Large intestine (tissue), 3 donors: ENCODE measurements around the gene CBX2. TPM values are rescaled to one million over a fixed set of nuclear protein-coding genes. Genes with fewer than 3 reads are reported as not detected.
"Not testable (repeated sequence)": the region's sequence is repeated elsewhere in the genome, so short reads cannot be mapped to it uniquely, and the experiment has no call there.

Experiments
- DNase-seq, 2 donors: peaks; one replicate each; pipeline versions ENCODE4 v3.0.0 to v3.0.0-alpha.2; 2013
- H3K27ac ChIP-seq: one replicate; pipeline ENCODE4 v1.5.1; 2013; ENCODE audit warnings: low read length
- H3K27me3 ChIP-seq: 2 replicates; pipeline ENCODE4 v1.6.1; 2013; ENCODE audit warnings: low read length; ENCODE audit not compliant: control insufficient read depth, insufficient read depth
- H3K36me3 ChIP-seq: 2 replicates; pipeline ENCODE4 v1.6.1; 2013; ENCODE audit warnings: low read length; ENCODE audit not compliant: control insufficient read depth, insufficient read depth
- H3K4me1 ChIP-seq: one replicate; pipeline ENCODE4 v1.6.1; 2013; ENCODE audit warnings: low read length; ENCODE audit not compliant: control insufficient read depth, insufficient read depth
- H3K4me3 ChIP-seq: one replicate; pipeline ENCODE4 v1.5.1; 2013; ENCODE audit warnings: low read length
- H3K9me3 ChIP-seq: one replicate; pipeline ENCODE4 v1.6.1; 2013; ENCODE audit warnings: mild to moderate bottlenecking, low read depth, low read length, moderate library complexity; ENCODE audit not compliant: control insufficient read depth
- WGBS: methylation state at CpG from one replicate; pipeline ENCODE4 v1.1.5; 2013; ENCODE audit warnings: low lambda C conversion rate; ENCODE audit not compliant: insufficient coverage; 5-methylcytosine and 5-hydroxymethylcytosine counted together
- polyA plus RNA-seq: library from polyadenylated mRNA; unstranded; fragments of 120-200 nt; gene quantifications from one replicate; pipeline ENCODE4 v1.2.1, GENCODE V29; 2013

The CBX2 gene
- polyA plus RNA-seq, 1 donor, result 14.4 TPM

DNA sequence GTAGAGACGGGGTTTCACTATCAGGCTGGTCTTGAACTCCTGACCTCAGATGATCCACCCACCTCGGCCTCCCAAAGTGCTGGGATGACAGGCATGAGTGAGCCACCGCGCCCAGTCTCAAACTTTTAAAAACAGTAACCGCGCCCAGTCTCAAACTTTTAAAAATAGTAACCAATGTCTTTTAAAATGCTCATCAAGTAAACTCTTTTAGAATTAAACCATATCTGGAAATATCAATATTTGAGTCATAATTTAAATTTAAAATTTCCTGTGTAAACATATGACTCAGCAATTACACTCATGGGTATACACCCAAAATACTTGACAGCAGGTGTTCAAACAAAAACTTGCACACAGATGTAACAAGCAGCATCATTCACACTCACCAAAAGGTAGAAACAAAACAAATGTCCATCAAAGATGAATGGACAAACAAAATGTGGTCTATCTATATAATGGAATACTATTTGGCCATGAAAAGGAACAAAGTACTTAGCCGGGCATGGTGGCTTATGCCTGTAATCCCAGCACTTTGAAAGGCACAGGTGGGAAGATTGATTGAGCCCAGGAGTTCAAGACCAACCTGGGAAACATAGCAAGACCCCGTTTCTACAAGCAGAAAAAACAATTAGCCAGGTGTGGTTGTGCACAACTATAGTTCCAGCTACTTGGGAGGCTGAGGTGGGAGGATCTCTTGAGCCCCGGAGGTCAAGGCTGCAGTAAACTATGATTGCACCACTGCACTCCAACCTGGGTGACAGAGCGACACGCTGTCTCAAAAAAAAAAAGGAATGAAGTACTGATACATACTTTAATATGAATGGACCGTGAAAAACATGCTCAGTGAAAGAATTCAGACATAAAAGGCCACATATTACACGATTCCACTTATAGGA lies 27.1 kb upstream of the CBX2 start:
- Histone ChIP-seq H3K27ac (no peak overlapping the region), H3K4me1 (peaks cover 17% of the 10 kb centered on the region), H3K4me3 (no peak overlapping the region), H3K27me3 (peaks cover 42% of the 10 kb centered on the region), H3K9me3 (peaks cover 9% of the 10 kb centered on the region), H3K36me3 (no peaks in the 10 kb centered on the region)
- DNase-seq, result no peak
- WGBS, result 100% methylated on average over 3 of the region's 13 CpGs

DNA sequence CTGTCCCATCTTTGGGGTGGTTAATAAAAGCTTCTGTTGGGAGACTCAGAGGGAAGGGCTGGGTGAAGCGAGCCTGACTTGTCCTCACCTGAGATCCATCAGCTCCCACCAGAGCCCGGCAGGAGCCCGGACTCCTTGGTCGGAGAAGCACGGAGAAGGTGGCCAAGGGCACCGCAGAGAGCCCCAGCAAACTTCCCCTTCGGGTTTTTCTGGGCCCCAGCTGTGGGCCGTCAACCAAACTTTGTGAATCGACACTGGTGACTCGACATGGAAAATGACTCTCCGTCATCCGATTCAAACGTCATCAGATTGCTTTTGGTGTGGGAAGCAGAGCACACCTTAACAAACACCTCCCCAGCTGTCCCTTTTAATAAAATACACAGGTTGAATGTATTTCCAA lies 25.8 kb upstream of the CBX2 start:
- no peak overlapping the region for H3K27ac ChIP-seq
- H3K27me3 ChIP-seq, result peaks cover 32% of the 10 kb centered on the region
- H3K36me3 ChIP-seq, result no peaks in the 10 kb centered on the region
- WGBS, result no CpG with 5 or more reads among the region's 13 CpGs
- no peak overlapping the region for H3K4me3 ChIP-seq
- peaks cover 7% of the 10 kb centered on the region for H3K4me1 ChIP-seq
- DNase-seq, result no peak
- H3K9me3 ChIP-seq, result peaks cover 9% of the 10 kb centered on the region

DNA sequence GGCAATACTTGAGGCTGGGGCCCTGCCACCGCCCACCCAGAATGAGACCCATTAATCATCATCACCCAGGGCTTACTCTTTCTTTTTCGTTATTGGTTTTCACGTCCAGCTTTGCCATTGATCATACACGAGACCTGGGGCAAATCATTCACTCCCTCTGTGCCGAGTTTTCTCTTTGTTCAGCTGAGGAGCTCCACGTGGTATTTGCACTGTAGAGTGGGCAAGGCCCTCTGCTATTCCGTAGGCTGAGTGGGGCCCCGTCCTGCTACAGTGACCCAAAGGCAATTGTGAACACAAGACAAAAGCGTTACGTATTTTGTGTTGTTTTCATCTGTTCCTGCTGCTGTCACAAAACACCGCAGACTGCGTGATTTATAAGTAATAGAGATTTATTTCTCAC lies 23.6 kb upstream of the CBX2 start:
- peaks cover 14% of the 10 kb centered on the region for H3K27me3 ChIP-seq
- no peaks in the 10 kb centered on the region for H3K4me1 ChIP-seq
- H3K4me3 ChIP-seq, result no peak overlapping the region
- no peak overlapping the region for H3K27ac ChIP-seq
- WGBS, result 52% methylated on average over 4 of the region's 12 CpGs
- H3K36me3 ChIP-seq, result no peaks in the 10 kb centered on the region
- no peaks in the 10 kb centered on the region for H3K9me3 ChIP-seq
- DNase-seq, result no peak

DNA sequence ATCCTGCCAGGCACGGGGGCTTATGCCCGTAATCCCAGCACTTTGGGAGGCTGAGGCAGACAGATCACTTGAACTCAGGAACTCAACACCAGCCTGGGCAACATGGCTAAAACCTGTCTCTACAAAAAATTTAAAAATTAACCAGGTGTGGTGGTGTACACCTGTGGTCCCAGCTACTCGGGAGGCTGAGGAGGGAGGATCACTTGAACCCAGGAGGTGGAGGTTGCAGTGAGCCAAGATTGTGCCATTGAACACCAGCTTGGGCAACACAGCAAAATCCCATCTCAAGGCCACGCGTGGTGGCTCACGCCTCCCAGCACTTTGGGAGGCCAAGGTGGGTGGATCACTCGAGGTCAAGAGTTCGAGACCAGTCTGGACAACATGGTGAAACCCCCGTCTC lies 23.0 kb upstream of the CBX2 start:
- not testable (repeated sequence) for H3K27ac ChIP-seq, H3K4me1 ChIP-seq, H3K36me3 ChIP-seq, H3K9me3 ChIP-seq, DNase-seq, H3K4me3 ChIP-seq, H3K27me3 ChIP-seq
- WGBS, result no CpG with 5 or more reads among the region's 9 CpGs

DNA sequence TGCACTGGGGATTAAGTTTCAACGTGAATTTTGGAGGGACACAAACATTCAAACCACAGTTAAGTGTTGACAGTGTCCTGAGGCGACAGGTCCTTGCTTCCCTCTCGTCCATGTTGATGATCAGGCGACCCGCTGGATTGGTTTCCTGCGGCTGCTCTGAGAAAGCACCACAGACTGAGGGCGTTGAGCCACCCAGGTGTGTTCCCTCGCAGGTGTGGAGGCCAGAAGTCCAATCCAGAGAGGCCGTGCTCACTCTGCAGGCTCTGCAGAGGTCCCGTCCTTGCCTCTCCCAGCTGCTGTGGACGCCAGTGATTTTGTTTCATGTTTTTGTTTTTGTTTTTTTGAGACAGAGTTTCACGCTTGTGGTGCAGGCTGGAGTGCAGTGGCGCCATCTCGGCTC lies 22.4 kb upstream of the CBX2 start:
- Histone ChIP-seq H3K9me3 (no peaks in the 10 kb centered on the region), H3K4me1 (no peaks in the 10 kb centered on the region), H3K27me3 (peaks cover 5% of the 10 kb centered on the region), H3K4me3 (no peak overlapping the region), H3K27ac (no peak overlapping the region), H3K36me3 (no peaks in the 10 kb centered on the region)
- WGBS, result 100% methylated on average over 1 of the region's 14 CpGs
- no peak for DNase-seq

DNA sequence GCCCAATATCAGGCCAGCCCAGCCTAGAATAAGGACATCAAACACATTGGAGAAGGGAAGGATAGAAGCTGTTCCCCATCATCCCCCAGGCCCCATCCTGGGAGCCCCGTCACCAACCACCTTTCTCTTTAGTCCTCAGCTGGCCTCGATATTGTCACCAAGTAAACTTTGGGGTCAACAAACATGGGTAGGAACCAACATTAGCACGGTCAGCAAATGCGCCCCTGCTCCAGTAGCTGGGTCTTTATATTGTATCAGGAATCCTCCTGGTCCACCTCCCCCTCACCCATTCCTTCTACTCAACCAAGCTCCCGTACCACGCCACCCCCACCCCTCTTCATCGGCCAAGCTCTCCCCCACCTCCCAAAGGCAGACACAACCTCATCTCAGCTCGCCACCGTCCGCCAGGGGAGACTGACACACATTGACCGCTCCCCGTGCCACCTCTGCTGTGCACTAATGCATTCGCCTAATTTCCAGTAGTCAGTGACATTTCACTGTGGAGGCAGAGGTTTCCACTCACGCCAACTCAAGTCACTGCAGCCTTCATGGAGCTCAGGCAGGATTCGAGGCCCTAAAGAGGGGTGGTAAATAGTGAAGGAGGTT lies 20.7 kb upstream of the CBX2 start:
- no peak overlapping the region for H3K27ac ChIP-seq
- WGBS, result no CpG with 5 or more reads among the region's 15 CpGs
- no peak overlapping the region for H3K4me3 ChIP-seq
- no peaks in the 10 kb centered on the region for H3K4me1 ChIP-seq
- peaks cover 1% of the 10 kb centered on the region for H3K27me3 ChIP-seq
- H3K9me3 ChIP-seq, result no peaks in the 10 kb centered on the region
- H3K36me3 ChIP-seq, result no peaks in the 10 kb centered on the region
- no peak for DNase-seq

DNA sequence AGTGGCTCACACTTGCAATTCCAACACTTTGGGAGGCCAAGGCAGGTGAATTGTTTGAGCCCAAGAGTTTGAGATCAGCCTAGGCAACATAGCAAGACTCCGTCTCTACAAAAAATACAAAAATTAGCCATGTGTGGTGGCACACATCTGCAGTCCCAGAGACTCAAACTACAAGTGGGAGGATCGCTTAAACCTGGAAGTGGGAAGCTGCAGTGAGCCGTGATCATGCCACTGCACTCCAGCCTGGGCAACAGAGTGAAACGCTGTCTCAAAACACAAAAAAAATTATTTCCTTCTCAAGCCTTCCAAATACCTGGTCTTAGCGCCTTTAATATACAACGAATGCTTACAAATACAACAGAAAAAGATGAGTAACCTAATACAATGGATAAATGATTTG lies 19.7 kb upstream of the CBX2 start:
- no peaks in the 10 kb centered on the region for H3K4me1 ChIP-seq
- H3K36me3 ChIP-seq, result no peaks in the 10 kb centered on the region
- no peak for DNase-seq
- 80% methylated on average over 1 of the region's 6 CpGs for WGBS
- H3K9me3 ChIP-seq, result no peaks in the 10 kb centered on the region
- no peaks in the 10 kb centered on the region for H3K27me3 ChIP-seq
- H3K4me3 ChIP-seq, result no peak overlapping the region
- no peak overlapping the region for H3K27ac ChIP-seq

DNA sequence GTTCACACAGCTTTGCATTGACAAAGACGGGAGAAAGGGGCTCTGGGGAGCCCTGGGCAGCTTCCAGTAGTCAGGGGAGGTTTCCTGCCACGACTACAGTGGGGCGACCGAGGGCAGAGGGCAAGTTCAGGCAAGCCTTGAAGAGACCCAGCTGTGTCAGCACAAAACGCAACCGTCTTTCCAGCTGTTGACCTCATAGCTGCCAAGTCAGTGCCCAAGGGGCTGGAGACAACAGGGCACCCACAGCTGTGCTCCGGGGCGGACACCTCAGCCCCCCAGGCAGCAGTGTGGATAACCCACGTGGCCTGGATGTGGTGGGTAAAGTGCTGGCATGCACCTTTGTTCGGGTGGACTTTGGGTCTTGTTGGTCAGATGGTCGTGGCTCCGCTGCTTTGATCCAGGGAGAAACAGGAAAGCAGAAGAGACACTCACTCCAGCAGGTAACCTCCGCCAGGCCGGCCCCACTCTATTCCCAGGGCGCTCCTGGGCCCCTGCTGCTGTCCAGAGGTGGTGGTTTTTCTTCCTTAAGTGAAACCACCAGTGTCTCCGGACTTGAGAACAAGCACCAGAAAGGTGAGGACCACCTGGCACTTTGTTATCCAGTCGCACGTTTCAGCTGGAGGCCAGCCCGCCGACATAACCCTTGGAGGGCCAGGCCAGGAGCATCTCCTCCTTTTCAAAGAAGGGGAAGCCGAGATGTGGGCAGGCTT lies 17.6 kb upstream of the CBX2 start:
- no peak overlapping the region for H3K27ac ChIP-seq

DNA sequence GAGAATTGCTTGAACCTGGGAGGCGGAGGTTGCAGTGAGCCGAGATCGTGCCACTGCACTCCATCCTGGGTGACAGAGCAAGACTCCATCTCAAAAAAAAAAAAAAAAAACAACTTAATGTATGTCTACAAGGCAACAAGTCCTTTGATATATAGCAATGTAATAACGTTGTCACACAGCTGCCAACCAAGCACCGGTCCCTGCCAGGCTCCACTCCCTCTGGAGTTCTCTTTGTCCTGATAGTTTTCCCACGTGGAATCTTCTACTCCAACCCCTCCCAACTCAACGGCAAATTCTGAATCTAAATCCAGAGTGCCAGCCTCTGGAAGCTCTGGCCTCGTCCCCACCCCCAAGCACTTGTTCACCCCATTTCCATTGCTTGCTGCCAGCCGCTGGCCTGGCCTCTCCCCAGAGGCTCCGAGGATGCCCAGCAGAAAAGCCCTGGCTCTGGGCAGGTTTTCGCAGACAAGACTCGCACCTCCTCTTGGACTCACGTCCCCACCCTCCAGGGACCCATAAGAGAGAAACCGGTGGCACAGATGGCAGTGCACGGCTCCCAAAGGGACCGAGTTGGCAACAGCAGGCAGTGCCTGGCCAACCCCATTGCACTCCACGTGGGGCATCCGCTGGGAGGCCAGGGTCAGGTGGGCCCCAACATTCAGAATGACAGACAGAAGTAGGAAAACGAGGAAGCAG lies 15.9 kb upstream of the CBX2 start:
- Histone ChIP-seq H3K36me3 (no peaks in the 10 kb centered on the region), H3K27me3 (no peaks in the 10 kb centered on the region), H3K4me1 (no peaks in the 10 kb centered on the region), H3K9me3 (no peaks in the 10 kb centered on the region), H3K4me3 (no peak overlapping the region), H3K27ac (no peak overlapping the region)
- no CpG with 5 or more reads among the region's 19 CpGs for WGBS
- DNase-seq, result no peak

More for the DNA sequence above, 17.6 kb upstream of the CBX2 start:
- no peaks in the 10 kb centered on the region for H3K27me3 ChIP-seq
- no peak overlapping the region for H3K4me3 ChIP-seq
- no peaks in the 10 kb centered on the region for H3K36me3 ChIP-seq
- no peaks in the 10 kb centered on the region for H3K4me1 ChIP-seq
- no CpG with 5 or more reads among the region's 21 CpGs for WGBS
- peak in 1 of 2 donors; percentile 28 for DNase-seq
- H3K9me3 ChIP-seq, result no peaks in the 10 kb centered on the region

DNA sequence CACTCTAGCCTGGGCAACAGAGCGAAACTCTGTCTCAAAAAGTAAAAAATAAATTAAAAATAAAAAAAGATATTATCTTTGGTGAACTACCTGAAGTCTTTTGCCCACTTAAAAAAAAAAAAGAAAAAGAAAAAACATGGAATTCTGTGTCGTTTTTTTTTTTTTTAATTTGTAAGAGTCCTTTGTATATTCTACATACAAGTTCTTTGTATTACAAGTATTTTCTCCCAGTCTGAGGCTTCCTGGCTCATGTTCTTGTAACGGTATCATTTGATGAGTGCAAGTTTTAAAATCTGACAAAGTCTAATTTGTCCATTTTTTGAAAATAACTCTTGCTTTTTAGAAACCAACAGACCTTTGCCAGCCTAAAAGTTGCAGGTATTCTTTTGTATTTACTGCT lies 12.2 kb upstream of the CBX2 start:
- no peaks in the 10 kb centered on the region for H3K36me3 ChIP-seq
- no peaks in the 10 kb centered on the region for H3K9me3 ChIP-seq
- H3K4me3 ChIP-seq, result no peak overlapping the region
- 88% methylated on average over 1 of the region's 3 CpGs for WGBS
- no peak for DNase-seq
- H3K27ac ChIP-seq, result no peak overlapping the region
- H3K4me1 ChIP-seq, result no peaks in the 10 kb centered on the region
- no peaks in the 10 kb centered on the region for H3K27me3 ChIP-seq
